GM12892 (cell line): ENCODE measurements around the gene RPTOR.

Experiments
- POLR2A ChIP-seq: IDR thresholded peaks from 2 replicates; pipeline ENCODE4 v1.6.1; 2011; ENCODE audit warnings: low read depth, low read length, control low read depth
- POLR2AphosphoS5 ChIP-seq: IDR thresholded peaks from 2 replicates; pipeline ENCODE4 v1.6.1; 2011; ENCODE audit warnings: low read depth, low read length, control low read depth
- TAF1 ChIP-seq: IDR thresholded peaks from 2 replicates; pipeline ENCODE4 v1.6.1; 2011; ENCODE audit warnings: low read depth, mild to moderate bottlenecking, control low read depth, low read length, borderline replicate concordance

DNA sequence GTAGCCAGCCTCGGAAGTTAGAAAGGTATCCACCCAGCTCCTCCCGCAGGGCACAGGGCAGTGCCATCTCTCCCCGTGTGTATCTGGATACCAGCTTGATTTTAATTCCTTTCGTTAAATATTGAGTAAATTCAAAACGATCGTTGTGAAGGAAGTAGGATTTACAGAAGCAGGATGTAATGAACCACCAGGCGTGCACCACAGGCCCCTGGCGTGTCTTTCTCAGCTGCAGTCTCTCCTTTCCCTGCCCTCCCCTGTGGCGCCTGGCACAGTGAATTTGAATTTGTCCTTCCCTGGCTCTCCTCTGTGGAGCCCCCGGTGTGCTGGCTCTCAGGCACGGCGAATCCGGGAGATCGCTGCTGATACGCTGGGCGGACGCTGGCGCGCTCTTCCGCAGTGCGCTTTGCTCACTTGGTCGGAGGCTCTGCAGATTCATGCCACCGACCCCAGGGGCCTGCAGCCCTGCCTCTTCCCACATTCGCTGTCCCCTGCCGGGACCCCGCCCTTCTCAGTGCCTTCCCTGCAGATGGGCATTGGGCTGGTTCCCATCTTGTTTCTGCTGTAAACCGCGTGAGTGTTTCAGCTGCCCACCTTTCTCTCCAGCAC lies 164.6 kb downstream of the RPTOR start:
- no peak for TF ChIP-seq POLR2AphosphoS5
- no peak for TF ChIP-seq POLR2A
- TF ChIP-seq TAF1 = no peak
